H1 (cell line): ENCODE measurements around the gene CAV1. TPM values are rescaled to one million over a fixed set of nuclear protein-coding genes. Genes with fewer than 3 reads are reported as not detected.

Experiments
- CTCF ChIA-PET: fragments of 300-600 bp; sonication (Branson Sonifier 250); formaldehyde crosslinking; loops from one replicate; lab custom pipeline; 2021; ENCODE audit not compliant: partially characterized antibody; lab: Charles Lee
- POLR2A ChIA-PET: fragments of 300-600 bp; sonication (Branson Sonifier 250); formaldehyde crosslinking; loops from one replicate; lab custom pipeline; 2021; ENCODE audit warnings: inconsistent platforms; ENCODE audit not compliant: partially characterized antibody; lab: Charles Lee
- DNase-seq, 2 experiments: peaks; one replicate each; pipeline versions ENCODE4 v3.0.0 to v3.0.0-alpha.2; 2010 to 2022; ENCODE audit warnings: low spot score in 2 of 2, low read depth in 1 of 2, mixed read lengths in 1 of 2
- FAIRE-seq: peaks from 2 replicates; lab custom pipeline; 2011; peaks lifted over from hg19 to GRCh38; lab: Jason Lieb, UNC
- H2AFZ ChIP-seq: 2 replicates; pipeline ENCODE4 v1.8.1; 2012; ENCODE audit warnings: low read length, inconsistent platforms
- H2AK5ac ChIP-seq: 2 replicates; pipeline ENCODE4 v1.6.1; 2013; ENCODE audit warnings: low read depth, low read length
- H2BK120ac ChIP-seq: replicated peaks from 2 replicates; pipeline ENCODE3; 2013; ENCODE audit warnings: low read depth, low read length, inconsistent platforms
- H2BK12ac ChIP-seq: 2 replicates; pipeline ENCODE4 v1.6.1; 2013; ENCODE audit warnings: low read depth, low read length
- H2BK15ac ChIP-seq: 2 replicates; pipeline ENCODE4 v1.6.1; 2013; ENCODE audit warnings: low read length
- H2BK20ac ChIP-seq: 2 replicates; pipeline ENCODE4 v1.6.1; 2013; ENCODE audit warnings: low read length
- H2BK5ac ChIP-seq: 2 replicates; pipeline ENCODE4 v1.6.1; 2013; ENCODE audit warnings: low read depth, low read length
- H3K14ac ChIP-seq: 2 replicates; pipeline ENCODE4 v1.6.1; 2013; ENCODE audit warnings: inconsistent platforms; ENCODE audit not compliant: insufficient read length
- H3K18ac ChIP-seq: 2 replicates; pipeline ENCODE4 v1.6.1; 2013; ENCODE audit warnings: low read length; ENCODE audit errors: extremely low read depth
- H3K23ac ChIP-seq: 2 replicates; pipeline ENCODE4 v1.6.1; 2013; ENCODE audit warnings: inconsistent platforms; ENCODE audit not compliant: insufficient read length
- H3K23me2 ChIP-seq: 2 replicates; pipeline ENCODE4 v1.6.1; 2013; ENCODE audit warnings: low read depth, low read length
- H3K27ac ChIP-seq: 2 replicates; pipeline ENCODE4 v1.6.1; 2011; ENCODE audit warnings: low read depth, low read length, inconsistent platforms
- H3K27me3 ChIP-seq, 4 experiments: replicated peaks in 1 of 4; 1 replicate in 1 of 4; 2 replicates in 3 of 4; pipeline versions ENCODE4 v1.6.1 to v1.8.1; 2011 to 2013; ENCODE audit warnings: low read length in 3 of 4, mild to moderate bottlenecking in 3 of 4, inconsistent platforms in 2 of 4, mixed read lengths in 2 of 4, moderate library complexity in 1 of 4; ENCODE audit not compliant: control insufficient read depth in 3 of 4, insufficient read depth in 3 of 4; ENCODE audit errors: extremely low read depth in 1 of 4
- H3K36me3 ChIP-seq, 4 experiments: 2 replicates each; pipeline versions ENCODE4 v1.6.1 to v1.8.1; 2011 to 2013; ENCODE audit warnings: mild to moderate bottlenecking in 4 of 4, low read length in 3 of 4, moderate library complexity in 2 of 4, control low read depth in 1 of 4, inconsistent platforms in 1 of 4; ENCODE audit not compliant: insufficient read depth in 4 of 4, control insufficient read depth in 2 of 4
- H3K4ac ChIP-seq: replicated peaks from 2 replicates; pipeline ENCODE3; 2013; ENCODE audit warnings: low read length, low read depth, mixed read lengths, inconsistent platforms; ENCODE audit not compliant: insufficient read length
- H3K4me1 ChIP-seq, 4 experiments: replicated peaks in 1 of 4; 1 replicate in 1 of 4; 2 replicates in 3 of 4; pipeline versions ENCODE4 v1.6.1 to v1.8.1; 2011 to 2013; ENCODE audit warnings: low read length in 3 of 4, inconsistent platforms in 2 of 4, mixed read lengths in 1 of 4; ENCODE audit not compliant: insufficient read depth in 4 of 4, control insufficient read depth in 3 of 4
- H3K4me2 ChIP-seq, 2 experiments: 2 replicates each; pipeline versions ENCODE4 v1.6.1 to v1.8.1; 2011 to 2013; ENCODE audit warnings: low read depth in 2 of 2, low read length in 2 of 2, control low read depth in 1 of 2, inconsistent platforms in 1 of 2, mild to moderate bottlenecking in 1 of 2; ENCODE audit not compliant: insufficient read depth in 1 of 2
- H3K4me3 ChIP-seq, 4 experiments: fragments of 200-600, 300-600 bp in 1 of 4; sonication (generic), shearing (Covaris generic), sonication (Bioruptor Twin) in 1 of 4; 2 replicates each; pipeline versions ENCODE4 v1.5.1 to v1.8.1; 2011 to 2016; ENCODE audit warnings: low read length in 4 of 4, low read depth in 3 of 4, control low read depth in 2 of 4, inconsistent platforms in 2 of 4, mild to moderate bottlenecking in 2 of 4, mixed read lengths in 1 of 4, moderate library complexity in 1 of 4; ENCODE audit not compliant: insufficient read depth in 2 of 4; ENCODE audit errors: extremely low read depth in 1 of 4
- H3K56ac ChIP-seq: replicated peaks from 2 replicates; pipeline ENCODE3; 2013; ENCODE audit warnings: low read depth, mild to moderate bottlenecking, mixed read lengths, low read length, inconsistent platforms; ENCODE audit not compliant: insufficient read length
- H3K79me1 ChIP-seq: 2 replicates; pipeline ENCODE4 v1.6.1; 2013; ENCODE audit warnings: low read depth, low read length, control low read depth
- H3K79me2 ChIP-seq, 2 experiments: 2 replicates each; pipeline versions ENCODE4 v1.6.1 to v1.8.1; 2012 to 2013; ENCODE audit warnings: low read length in 2 of 2, mild to moderate bottlenecking in 2 of 2, inconsistent platforms in 1 of 2; ENCODE audit not compliant: insufficient read depth in 2 of 2, control insufficient read depth in 1 of 2
- H3K9ac ChIP-seq, 4 experiments: replicated peaks in 1 of 4; 1 replicate in 1 of 4; 2 replicates in 3 of 4; pipeline versions ENCODE4 v1.6.1 to v1.8.1; 2011 to 2013; ENCODE audit warnings: low read depth in 3 of 4, low read length in 3 of 4, control low read depth in 2 of 4, mild to moderate bottlenecking in 2 of 4, moderate library complexity in 2 of 4, inconsistent platforms in 1 of 4; ENCODE audit errors: extremely low read depth in 1 of 4
- H3K9me3 ChIP-seq, 2 experiments: 2 replicates each; pipeline versions ENCODE4 v1.6.1 to v1.8.1; 2012 to 2013; ENCODE audit warnings: mild to moderate bottlenecking in 2 of 2, moderate library complexity in 2 of 2, control low read depth in 1 of 2, inconsistent platforms in 1 of 2, low read depth in 1 of 2, low read length in 1 of 2, mixed read lengths in 1 of 2; ENCODE audit not compliant: insufficient read depth in 2 of 2
- H4K20me1 ChIP-seq, 2 experiments: replicated peaks in 1 of 2; 2 replicates each; pipeline versions ENCODE3 to v1.8.1; 2011 to 2013; ENCODE audit warnings: inconsistent platforms in 2 of 2, low read length in 2 of 2, mild to moderate bottlenecking in 1 of 2; ENCODE audit not compliant: insufficient read depth in 2 of 2, control insufficient read depth in 1 of 2
- H4K5ac ChIP-seq: 2 replicates; pipeline ENCODE4 v1.6.1; 2013; ENCODE audit warnings: low read length, low read depth, mixed read lengths, inconsistent platforms; ENCODE audit not compliant: insufficient read length
- H4K8ac ChIP-seq: 2 replicates; pipeline ENCODE4 v1.8.0; 2013; ENCODE audit warnings: mild to moderate bottlenecking, moderate library complexity, low read length, inconsistent platforms; ENCODE audit not compliant: insufficient read depth; ENCODE audit errors: extremely low read depth
- H4K91ac ChIP-seq: replicated peaks from 2 replicates; pipeline ENCODE3; 2013; ENCODE audit warnings: low read length, mixed read lengths, inconsistent platforms; ENCODE audit not compliant: insufficient read length
- BACH1 ChIP-seq: IDR thresholded peaks from 2 replicates; pipeline ENCODE4 v1.6.1; 2012; ENCODE audit warnings: low read length, improper control_type of control experiment
- CEBPB ChIP-seq: IDR thresholded peaks from 2 replicates; pipeline ENCODE4 v1.6.1; 2012; ENCODE audit warnings: low read depth, low read length
- CTCF ChIP-seq, 3 experiments: IDR thresholded peaks; 1 replicate in 2 of 3; 2 replicates in 1 of 3; pipeline versions ENCODE4 v1.5.1 to v1.6.1; 2011; ENCODE audit warnings: low read length in 3 of 3, mild to moderate bottlenecking in 3 of 3, inconsistent platforms in 2 of 3, low read depth in 1 of 3, moderate library complexity in 1 of 3; ENCODE audit not compliant: insufficient read depth in 1 of 3; ENCODE audit errors: control extremely low read depth in 1 of 3
- KDM4A ChIP-seq: IDR thresholded peaks from one replicate; pipeline ENCODE4 v1.7.1; 2012; ENCODE audit warnings: low read depth, mild to moderate bottlenecking, moderate library complexity, low read length, inconsistent platforms; ENCODE audit not compliant: severe bottlenecking
- MAX ChIP-seq: IDR thresholded peaks from 2 replicates; pipeline ENCODE4 v1.6.1; 2012; ENCODE audit warnings: inconsistent platforms
- NRF1 ChIP-seq: IDR thresholded peaks from 2 replicates; pipeline ENCODE4 v1.6.1; 2011; ENCODE audit warnings: mild to moderate bottlenecking, low read depth, low read length, improper control_type of control experiment
- POLR2A ChIP-seq, 2 experiments: IDR thresholded peaks; 1 replicate in 1 of 2; 2 replicates in 1 of 2; pipeline ENCODE4 v1.6.1; 2011; ENCODE audit warnings: low read depth in 2 of 2, low read length in 2 of 2, mild to moderate bottlenecking in 2 of 2; ENCODE audit errors: control extremely low read depth in 1 of 2
- RXRA ChIP-seq: IDR thresholded peaks from 2 replicates; pipeline ENCODE4 v1.6.1; 2011; ENCODE audit warnings: low read depth, mild to moderate bottlenecking, low read length, moderate library complexity; ENCODE audit not compliant: insufficient read depth
- SIX5 ChIP-seq: IDR thresholded peaks from 2 replicates; pipeline ENCODE4 v1.6.1; 2011; ENCODE audit warnings: mild to moderate bottlenecking, low read depth, low read length
- SP1 ChIP-seq: IDR thresholded peaks from 2 replicates; pipeline ENCODE4 v1.6.1; 2011; ENCODE audit warnings: low read depth, low read length
- SRF ChIP-seq: IDR thresholded peaks from 2 replicates; pipeline ENCODE4 v1.6.1; 2011; ENCODE audit warnings: mild to moderate bottlenecking, low read depth, low read length, moderate library complexity
- TBP ChIP-seq: IDR thresholded peaks from 2 replicates; pipeline ENCODE4 v1.6.1; 2011; ENCODE audit warnings: low read depth, low read length, improper control_type of control experiment
- ZNF274 ChIP-seq: IDR thresholded peaks from 2 replicates; pipeline ENCODE4 v1.7.0; 2012; ENCODE audit warnings: low read length, borderline replicate concordance; ENCODE audit errors: extremely low read depth
- WGBS, 2 experiments: shearing (Covaris generic) in 1 of 2; methylation state at CpG; one replicate each; pipeline versions ENCODE4 v1.1.6 to v1.1.7; 2013 to 2015; ENCODE audit warnings: low lambda C conversion rate in 2 of 2, mixed read lengths in 2 of 2, inconsistent platforms in 1 of 2, low coverage in 1 of 2, missing lambda C conversion rate in 1 of 2; ENCODE audit not compliant: insufficient replicate concordance in 2 of 2, insufficient coverage in 1 of 2, insufficient read length in 1 of 2; ENCODE audit errors: extremely low coverage in 1 of 2, missing lambda C conversion rate in 1 of 2; 5-methylcytosine and 5-hydroxymethylcytosine counted together
- polyA plus RNA-seq, 7 experiments: library from polyadenylated mRNA; depleted of rRNA in 3 of 7; stranded (reverse) in 5 of 7; unstranded in 2 of 7; fragments of >200 nt in 5 of 7; fragments of 200-250 nt in 2 of 7; gene quantifications; 1 replicate in 5 of 7; 2 replicates in 1 of 7; 4 replicates in 1 of 7; pipeline versions ENCODE4 v1.2.1 to v1.2.3, GENCODE V29; 2011 to 2013; ENCODE audit warnings: missing spikeins in 2 of 7, mixed read lengths in 2 of 7
- total RNA-seq: library from RNA; stranded (reverse); fragmentation: NEBNext Ultra II Directional; extraction: Animal tissue kit (Norgen Biotek cat#: 25700); gene quantifications from 2 replicates; pipeline ENCODE4 v1.2.1, GENCODE V29; 2021

The CAV1 gene
- total and polyA plus RNA-seq, 2 of the 8 experiments (the other 6 are each of a cell fraction or from before 2014, with no cell fraction given), result 16.3 to 21.8 TPM

GRCh38 chr7:116601426-116601825, 76.6 kb downstream of the CAV1 start:
- no peaks in the 10 kb centered on the region for H3K27me3 ChIP-seq
- H3K4me1 ChIP-seq, result no peaks in the 10 kb centered on the region
- no peak overlapping the region for H2BK15ac ChIP-seq
- H3K4ac ChIP-seq, result no peak overlapping the region
- no peaks in the 10 kb centered on the region for H3K23me2 ChIP-seq
- H2BK5ac ChIP-seq, result no peak overlapping the region
- H2AFZ ChIP-seq, result no peak overlapping the region
- H3K79me1 ChIP-seq, result no peaks in the 10 kb centered on the region
- H4K20me1 ChIP-seq, result no peaks in the 10 kb centered on the region
- WGBS, 2 experiments, result 83% methylated on average over 2 of the region's 2 CpGs; no CpG with 5 or more reads in 1 of the 2 experiments
- H3K9me3 ChIP-seq, result no peaks in the 10 kb centered on the region
- H2BK120ac ChIP-seq, result no peak overlapping the region
- no peak overlapping the region for H2AK5ac ChIP-seq
- TF ChIP-seq CTCF (IDR thresholded peaks at IDR 0.05; ENCODE audit: control extremely low read depth in 1 of 3, insufficient read depth in 1 of 3, low read depth in 1 of 3, low read length in 3 of 3) (no peak), SRF (no peak), NRF1 (no peak), TBP (no peak), CEBPB (no peak), MAX (no peak), BACH1 (no peak), POLR2A (IDR thresholded peaks at IDR 0.05; ENCODE audit: control extremely low read depth in 1 of 2, low read depth in 2 of 2, low read length in 2 of 2) (no peak), RXRA (no peak), SIX5 (no peak), ZNF274 (no peak), SP1 (no peak), KDM4A (no peak)
- H3K27ac ChIP-seq, result no peak overlapping the region
- no peak overlapping the region for H3K14ac ChIP-seq
- POLR2A ChIA-PET, result no interaction called here
- H3K36me3 ChIP-seq, result no peaks in the 10 kb centered on the region
- H4K5ac ChIP-seq, result no peak overlapping the region
- DNase-seq (no peak), FAIRE-seq (no peak)
- no peak overlapping the region for H3K4me2 ChIP-seq
- no peak overlapping the region for H3K23ac ChIP-seq
- H2BK12ac ChIP-seq, result no peak overlapping the region
- H3K9ac ChIP-seq, result no peak overlapping the region
- H3K79me2 ChIP-seq, result 0 out of 4 replicates have a peak, but pooled peaks cover 0 to 2% of the 10 kb centered on the region in 2 experiments
- no peak overlapping the region for H4K8ac ChIP-seq
- no peak overlapping the region for H3K18ac ChIP-seq
- H3K56ac ChIP-seq, result no peak overlapping the region
- no peak overlapping the region for H3K4me3 ChIP-seq
- no peak overlapping the region for H2BK20ac ChIP-seq
- CTCF ChIA-PET, result interaction anchor here (1.0 to 6.7 kb wide), 5 partner anchors 10 to 202 kb away, joined by 3 to 48 read pairs (median 5); no protein-coding TSS in a partner anchor
- H4K91ac ChIP-seq, result no peak overlapping the region
